HG02852 (cell line): Measurements from ENCODE around the gene MAGEA8.
"Not testable (repeated sequence)": the region's sequence is repeated elsewhere in the genome, so short reads cannot be mapped to it uniquely, and the experiment has no call there.

Experiments
- ATAC-seq: cut with Tn5 transposase; IDR thresholded peaks from one replicate; pipeline ENCODE4 v1.9.1; 2021; ENCODE audit warnings: mild to moderate bottlenecking, moderate library complexity; ENCODE audit not compliant: unreplicated experiment

Gene MAGEA8

DNA sequence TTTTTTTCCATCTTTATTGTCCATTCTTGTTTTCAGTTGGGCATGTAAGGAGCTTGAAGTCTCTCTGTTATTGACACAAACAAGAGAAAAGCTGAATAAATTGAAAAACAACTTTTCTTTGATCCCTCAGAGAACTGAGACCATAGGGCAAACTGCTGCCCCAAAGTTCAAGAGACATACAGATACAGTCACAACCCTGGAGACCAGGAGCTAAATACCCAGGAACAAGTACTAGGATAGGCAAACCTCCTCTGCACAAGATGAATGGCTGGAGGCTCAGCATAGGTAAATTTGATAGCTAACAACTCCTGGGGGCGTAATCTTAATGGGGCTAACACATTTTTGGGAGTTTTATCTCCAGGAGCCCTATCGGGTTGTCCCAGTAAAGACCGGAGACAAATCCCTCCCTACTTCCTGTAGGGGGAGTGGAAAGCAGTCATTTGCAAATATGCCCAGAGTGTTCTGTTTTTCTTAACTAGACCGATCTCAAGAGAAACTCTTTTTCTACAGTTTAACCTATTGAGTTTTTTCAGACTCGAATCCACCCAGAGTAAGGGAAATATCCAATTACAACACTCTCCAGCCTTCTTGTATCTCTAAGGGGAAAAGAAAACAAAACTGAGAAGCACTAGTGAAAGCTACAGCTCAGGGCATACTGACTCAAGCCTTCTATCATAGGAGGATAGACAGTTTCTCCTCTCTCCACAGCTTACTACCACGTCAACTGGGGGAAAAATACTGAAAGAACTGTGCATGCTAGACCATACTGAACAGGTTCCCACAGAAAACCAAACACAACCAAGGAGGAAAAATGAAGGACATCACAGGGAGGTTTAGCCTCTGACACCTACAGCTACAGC is 23.1 kb downstream of the MAGEA8 start:
- ATAC-seq = peak; percentile 80

DNA sequence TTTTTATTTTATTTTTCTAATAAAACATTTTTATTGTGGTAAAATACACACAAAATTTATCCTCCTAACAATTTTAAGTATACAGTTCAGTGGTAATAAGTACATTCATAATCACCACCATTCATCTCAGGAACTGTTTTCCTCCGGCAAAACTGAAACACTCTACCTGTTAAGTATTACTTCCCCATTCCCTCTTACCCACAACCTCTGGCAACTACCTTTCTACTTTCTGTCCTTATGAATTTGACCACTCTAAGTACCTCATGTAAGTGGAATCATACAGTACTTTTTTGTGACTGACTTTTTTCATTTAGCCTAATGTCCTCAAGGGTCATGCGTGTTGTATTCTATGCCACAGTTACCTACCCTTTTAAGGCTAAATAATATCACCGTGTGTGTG is 27.3 kb downstream of the MAGEA8 start:
- no peak for ATAC-seq

DNA sequence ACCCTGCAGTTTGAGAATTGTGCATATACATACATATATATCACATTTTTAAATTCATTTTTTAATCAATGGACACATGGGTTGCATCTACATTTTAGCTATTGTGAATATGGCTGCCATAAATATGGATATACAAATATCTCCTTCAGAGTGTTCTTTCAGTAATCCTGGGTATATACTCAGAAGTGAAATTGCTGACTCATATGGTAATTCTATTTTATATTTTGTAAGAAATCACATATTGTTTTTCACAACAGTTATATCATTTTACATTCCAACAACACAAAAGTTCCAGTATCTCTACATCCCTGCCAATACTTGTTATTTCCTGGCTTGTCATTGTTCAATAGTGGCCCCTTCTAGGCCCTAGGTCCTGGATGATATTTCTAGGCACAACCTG is 27.7 kb downstream of the MAGEA8 start:
- no peak for ATAC-seq

DNA sequence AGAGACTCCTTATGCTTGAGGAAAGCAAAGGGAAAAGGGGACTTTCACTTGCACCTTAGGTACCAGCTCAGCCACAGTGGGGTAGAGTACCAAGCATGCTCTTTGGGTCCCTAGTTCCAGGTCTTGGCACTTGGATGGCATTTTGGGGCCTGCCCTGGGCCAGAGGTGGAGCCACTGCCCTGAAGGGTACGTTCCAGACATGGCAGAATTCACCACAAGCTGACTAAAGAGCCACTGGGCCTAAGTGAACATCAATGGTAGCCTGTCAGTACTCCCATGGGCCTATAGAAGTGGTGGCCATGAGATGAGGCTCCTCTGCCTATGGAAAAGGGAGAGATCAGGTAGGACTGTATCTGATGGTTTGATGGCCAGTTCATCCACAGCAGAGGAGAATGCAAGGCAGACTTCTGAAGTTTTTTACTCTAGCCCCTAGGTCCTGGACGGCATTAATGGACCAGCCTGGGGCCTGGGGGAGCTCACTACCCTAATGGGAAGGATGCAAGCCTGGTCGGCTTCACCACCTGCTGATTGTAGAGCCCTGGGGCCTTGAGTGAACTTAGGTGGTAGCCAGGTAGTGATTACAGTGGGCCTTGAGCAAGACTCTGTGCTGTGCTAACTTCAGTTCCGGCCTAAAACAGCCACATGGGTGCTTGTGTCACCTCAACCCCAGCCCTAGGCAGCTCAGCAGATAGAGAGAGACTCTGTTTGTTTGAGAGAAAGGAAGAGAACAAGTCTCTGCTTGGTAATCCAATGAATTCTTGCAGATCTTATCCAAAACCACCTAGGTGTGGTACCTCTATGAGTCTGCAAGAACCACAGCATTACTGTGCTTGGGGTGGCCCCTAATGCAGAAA is 28.6 kb downstream of the MAGEA8 start:
- no peak for ATAC-seq

DNA sequence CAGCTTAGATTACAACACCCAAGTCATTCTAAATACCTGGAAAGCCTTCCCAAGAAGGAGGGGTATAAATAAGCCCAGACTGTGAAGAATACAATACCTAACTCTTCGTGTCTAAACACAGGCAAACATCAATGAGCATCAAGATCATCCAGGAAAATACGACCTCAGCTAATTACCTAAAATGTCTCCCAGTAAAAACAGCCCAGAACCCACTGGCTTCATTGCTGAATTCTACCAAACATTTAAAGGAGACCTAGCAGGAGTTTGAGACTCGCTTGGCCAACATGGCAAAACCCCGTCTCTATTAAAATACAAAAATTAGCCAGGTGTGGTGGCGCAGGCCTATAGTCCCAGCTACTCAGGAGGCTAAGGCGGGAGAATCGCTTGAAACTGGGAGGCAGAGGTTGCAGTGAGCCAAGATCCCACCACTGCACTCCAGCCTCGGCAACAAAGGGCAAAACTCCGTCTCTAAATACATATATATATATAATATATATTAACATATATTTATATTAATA is 29.3 kb downstream of the MAGEA8 start:
- no peak for ATAC-seq

DNA sequence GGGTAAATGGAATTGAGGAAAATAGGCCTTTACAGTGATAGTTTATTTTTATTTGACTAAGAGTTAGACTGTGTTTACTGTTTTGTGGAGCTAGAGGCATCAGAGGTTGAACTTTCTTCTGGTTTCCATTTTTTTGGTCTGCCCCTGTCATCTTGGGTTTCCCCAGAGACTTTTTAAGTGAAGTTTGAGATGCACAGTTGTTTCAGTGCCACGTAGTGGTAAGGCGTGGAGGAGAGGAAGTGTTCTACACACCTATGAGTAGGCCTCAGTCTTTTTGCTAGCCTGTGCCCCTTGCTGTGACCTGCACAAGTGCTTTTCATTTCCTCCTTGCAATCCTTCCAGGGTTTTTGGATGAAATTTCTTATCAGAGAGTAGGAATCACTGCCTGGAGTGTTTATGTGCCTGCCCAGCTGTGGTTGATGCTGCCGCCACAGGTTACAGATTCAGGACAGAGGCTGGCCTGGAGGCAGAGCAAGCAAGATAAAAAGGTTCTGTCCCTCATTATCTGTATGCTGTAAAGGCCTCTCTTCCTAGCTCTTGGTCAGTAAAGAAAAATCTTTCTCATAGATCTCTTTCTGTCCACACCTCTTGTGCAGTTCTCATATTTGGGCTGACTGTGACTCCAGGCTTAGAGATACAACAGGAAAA is 35.9 kb downstream of the MAGEA8 start:
- ATAC-seq = peak; percentile 78

DNA sequence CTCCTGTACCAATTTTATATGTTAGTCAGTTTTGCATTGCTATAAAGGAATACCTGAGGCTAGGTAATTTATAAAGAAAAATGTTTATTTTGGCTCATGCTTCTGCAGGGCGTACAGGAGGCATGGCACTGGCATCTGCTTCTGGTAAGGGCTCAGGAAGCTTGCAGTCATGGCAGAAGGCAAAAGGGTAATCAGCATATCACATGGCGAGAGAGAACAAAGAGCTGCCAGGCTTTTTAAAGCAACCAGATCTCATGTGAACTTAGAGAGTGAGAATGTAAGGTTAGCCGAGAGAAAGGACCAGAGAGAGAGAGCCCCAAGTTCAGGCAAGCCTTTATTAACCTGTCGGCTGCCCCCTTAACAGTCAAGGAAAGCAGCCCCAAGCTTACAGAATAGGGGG is 42.9 kb downstream of the MAGEA8 start:
- not testable (repeated sequence) for ATAC-seq

DNA sequence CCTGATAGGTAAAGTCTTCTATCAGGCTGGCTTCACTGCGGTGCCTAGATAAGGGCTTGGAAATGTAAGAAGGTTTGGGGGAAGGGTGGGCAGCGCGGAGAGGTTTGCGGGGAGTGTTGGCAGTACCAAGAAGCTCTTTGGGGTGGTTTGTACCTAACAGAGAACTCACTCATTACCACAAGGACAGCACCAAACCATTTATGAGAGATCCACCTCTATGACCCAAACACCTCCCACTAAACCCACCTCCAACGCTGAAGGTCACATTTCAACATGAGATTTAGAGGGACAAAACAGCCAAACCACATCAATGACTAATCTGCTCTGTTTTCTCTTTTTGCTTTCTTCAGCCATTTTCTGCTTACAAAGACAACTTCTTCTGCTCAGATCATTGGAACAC is 43.5 kb downstream of the MAGEA8 start:
- not testable (repeated sequence) for ATAC-seq

DNA sequence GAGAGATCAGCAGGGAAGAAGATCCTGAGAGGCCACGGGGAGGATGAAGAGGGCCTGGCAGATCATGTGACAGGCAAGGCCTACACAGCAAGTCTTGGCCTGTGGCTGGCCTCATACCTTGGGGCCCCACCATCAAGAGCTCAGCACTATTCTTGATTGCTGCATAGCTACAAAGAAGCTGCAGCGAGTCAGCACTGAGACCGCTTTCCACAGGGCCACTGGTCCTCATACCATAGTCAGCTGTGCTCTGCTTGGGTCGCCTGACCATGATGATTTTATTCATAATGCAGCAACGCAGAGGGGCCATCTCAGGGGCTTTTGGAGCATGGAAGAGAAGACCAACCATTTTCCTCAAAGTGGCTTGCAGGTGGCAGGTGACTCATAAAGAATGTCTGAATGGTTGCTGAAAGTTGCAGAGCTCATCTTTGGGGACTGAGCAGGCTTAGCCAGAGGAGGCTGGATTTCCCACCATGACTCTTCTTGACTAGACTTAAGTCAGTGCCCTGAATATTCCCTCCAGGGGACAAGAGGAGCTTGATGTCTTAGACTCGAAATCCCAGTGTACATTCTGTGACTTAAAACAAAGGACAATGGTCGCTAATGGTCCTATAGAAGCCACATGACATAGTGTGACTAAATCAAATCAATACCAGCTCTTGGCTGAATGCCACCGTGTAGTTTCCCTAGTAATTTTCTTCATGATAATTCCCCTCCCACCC is 46.4 kb downstream of the MAGEA8 start:
- ATAC-seq = peak; percentile 48

DNA sequence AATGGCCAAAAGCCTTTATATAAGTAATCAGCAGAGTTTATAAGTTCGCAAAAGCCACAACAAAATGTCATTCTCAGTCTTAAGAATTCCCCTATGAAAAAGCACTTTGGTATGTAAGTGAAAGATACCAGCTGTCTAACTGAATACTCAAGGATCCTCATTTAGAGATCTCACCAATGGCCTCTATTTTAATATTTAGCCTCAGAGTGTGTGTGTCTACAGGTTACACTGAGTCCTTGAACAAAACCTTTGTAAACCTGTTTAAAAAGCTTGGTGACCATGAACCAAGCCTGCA is 46.9 kb downstream of the MAGEA8 start:
- peak; percentile 51 for ATAC-seq

DNA sequence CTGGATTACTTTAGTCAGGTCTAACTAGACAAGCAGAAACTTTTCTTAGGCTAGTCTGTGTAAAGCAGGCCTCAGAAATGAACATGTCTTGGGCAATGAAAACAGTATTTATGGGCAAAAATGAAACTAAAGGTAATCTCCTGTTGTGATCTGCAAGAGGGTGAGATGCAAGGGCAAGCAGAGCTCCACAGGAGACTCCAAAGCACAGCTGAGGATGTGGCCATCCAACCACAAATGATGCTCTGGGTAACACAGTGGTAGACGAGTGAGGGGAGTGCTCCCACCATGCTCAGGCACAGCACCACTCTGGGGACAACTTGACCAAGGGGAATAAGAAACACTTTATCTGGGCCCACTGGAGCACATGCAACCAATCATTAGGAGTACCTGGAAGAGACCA is 47.7 kb downstream of the MAGEA8 start:
- ATAC-seq = not testable (repeated sequence)

DNA sequence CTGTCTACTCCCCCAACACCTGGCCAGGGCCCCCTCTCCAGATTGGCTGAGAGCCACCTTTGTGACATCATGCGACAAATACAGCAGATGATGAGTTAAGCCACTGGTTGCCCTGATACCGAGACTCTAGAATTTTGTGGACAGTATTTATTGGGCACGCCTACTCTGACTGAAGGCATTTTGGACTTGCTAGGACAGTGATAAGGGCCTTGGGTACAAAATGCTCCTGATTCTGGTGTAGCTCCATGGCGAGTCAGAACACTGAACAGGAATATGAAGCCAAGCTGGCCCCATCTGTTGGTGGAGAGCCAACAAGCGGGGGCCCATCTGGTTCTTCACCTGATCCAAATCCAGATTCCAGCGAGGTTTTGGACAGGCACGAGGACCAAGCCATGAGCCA is 48.4 kb downstream of the MAGEA8 start, which contains the start of gene HSFX4:
TSS of gene HSFX4 (plus strand) at position 174 of the 400 bp plus-strand sequence. CDS start at position 246, 72 bp downstream.
- not testable (repeated sequence) for ATAC-seq

DNA sequence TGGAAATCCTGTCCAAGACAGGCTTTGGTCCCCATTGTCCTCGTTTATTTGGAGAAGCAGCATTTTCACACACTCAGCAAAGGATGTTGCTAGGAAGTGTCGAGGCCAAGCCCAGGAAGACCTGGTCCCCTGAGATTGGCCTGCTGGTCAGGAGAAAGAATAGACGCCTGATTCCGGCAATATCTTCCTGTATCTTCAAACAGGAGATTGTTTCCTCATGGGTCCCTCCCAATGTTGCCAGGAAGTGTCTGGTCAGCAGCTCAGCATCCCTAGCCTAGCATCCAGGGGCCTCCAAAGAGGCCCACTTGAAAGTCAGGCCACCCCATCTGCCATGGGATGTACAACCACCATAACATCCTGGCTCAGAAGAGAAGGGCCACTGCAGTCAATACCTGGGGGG is 50.4 kb downstream of the MAGEA8 start:
- ATAC-seq = not testable (repeated sequence)

DNA sequence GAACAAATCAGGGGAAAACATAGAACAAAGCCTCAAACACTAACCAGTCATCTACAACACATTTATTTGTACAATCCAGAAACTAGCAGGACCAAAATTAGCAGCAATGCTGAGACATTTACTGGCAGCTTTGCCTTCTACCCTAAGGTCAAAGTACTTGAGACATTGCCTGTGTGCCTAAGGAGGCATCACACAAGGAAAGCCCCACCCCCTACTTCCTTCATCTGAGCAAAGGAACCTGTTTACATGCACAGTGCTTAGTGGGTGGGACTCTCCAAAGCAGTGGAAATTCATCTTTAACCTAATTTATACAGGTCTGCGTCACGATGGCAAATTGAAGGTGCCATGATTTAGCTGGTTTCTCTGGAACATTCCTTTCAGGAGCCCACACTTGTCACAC is 51.2 kb downstream of the MAGEA8 start:
- not testable (repeated sequence) for ATAC-seq

DNA sequence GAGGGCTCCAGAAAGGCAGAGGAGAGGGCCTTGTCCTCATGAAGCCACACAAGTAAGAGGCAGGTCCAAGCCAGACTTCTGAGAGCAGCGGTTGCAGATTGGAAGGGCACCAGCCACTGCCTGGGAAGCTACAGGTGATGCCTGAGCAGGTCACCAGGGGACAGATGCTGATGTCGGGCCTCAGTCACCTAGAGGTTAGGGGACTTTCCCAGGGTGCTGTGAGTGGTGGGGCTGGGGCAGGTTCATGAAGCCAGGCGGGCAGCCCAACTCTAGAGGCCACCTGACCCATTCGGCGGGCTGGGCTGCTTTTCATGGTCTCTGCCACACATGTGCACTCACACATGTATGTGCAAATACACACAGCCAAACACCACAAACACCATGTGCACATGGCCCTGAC is 52.0 kb downstream of the MAGEA8 start:
- ATAC-seq = not testable (repeated sequence)

DNA sequence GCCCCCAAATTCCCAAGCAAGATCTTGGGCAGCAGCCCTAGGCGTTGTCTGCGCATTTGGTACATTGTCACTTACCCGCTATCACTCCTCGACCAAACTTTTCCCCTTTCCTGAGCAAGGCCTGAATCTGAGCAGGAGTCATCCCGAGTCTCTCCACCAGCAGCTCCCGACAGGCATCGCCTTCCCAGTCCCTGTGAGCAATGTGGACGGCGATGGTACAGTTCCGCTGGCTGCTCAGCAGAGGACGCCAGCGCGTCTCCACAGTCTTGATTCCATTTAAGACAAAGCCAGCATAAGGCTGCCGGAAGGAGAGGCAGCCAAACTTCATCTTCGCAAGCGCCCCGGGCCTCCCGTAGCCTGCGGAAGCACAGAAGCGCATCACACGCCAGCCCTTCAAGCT is 52.6 kb downstream of the MAGEA8 start:
- ATAC-seq = not testable (repeated sequence)
